Spleen (tissue), 11 donors: ENCODE results near the gene SURF1. TPM values are rescaled to one million over a fixed set of nuclear protein-coding genes. Genes with fewer than 3 reads are reported as not detected.
"Not testable (repeated sequence)": the region's sequence is repeated elsewhere in the genome, so short reads cannot be mapped to it uniquely, and the experiment has no call there.

Experiments
- DNase-seq: peaks from one replicate; pipeline ENCODE4 v3.0.0-alpha.2; 2020
- H3K27ac ChIP-seq, 8 donors: fragments of 200-600 bp; sonication (generic) in 7 of 8; 1 replicate in 4 of 8; 2 replicates in 4 of 8; pipeline versions ENCODE4 v1.5.0 to v1.8.0; 2016 to 2021; ENCODE audit warnings: inconsistent platforms in 4 of 8, mild to moderate bottlenecking in 4 of 8, moderate library complexity in 1 of 8
- H3K27me3 ChIP-seq, 7 donors: fragments of 200-600 bp; sonication (generic) in 6 of 7; replicated peaks in 1 of 7; 1 replicate in 4 of 7; 2 replicates in 3 of 7; pipeline versions ENCODE4 v1.5.0 to v1.8.0; 2016 to 2021; ENCODE audit warnings: inconsistent platforms in 3 of 7, mild to moderate bottlenecking in 1 of 7
- H3K36me3 ChIP-seq, 6 donors: fragments of 200-600 bp; sonication (generic) in 5 of 6; 1 replicate in 4 of 6; 2 replicates in 2 of 6; pipeline versions ENCODE4 v1.5.0 to v1.8.0; 2016 to 2021; ENCODE audit warnings: inconsistent platforms in 2 of 6
- H3K4me1 ChIP-seq, 6 donors: fragments of 200-600 bp; sonication (generic) in 5 of 6; 1 replicate in 3 of 6; 2 replicates in 3 of 6; pipeline versions ENCODE4 v1.5.0 to v1.8.0; 2016 to 2021; ENCODE audit warnings: inconsistent platforms in 3 of 6
- H3K4me3 ChIP-seq, 8 donors: fragments of 200-600 bp; sonication (generic) in 7 of 8; 1 replicate in 4 of 8; 2 replicates in 4 of 8; pipeline versions ENCODE4 v1.5.0 to v1.8.0; 2016 to 2021; ENCODE audit warnings: inconsistent platforms in 4 of 8, mild to moderate bottlenecking in 4 of 8, moderate library complexity in 2 of 8
- H3K9me3 ChIP-seq, 8 donors: fragments of 200-600 bp; sonication (generic) in 7 of 8; 1 replicate in 4 of 8; 2 replicates in 4 of 8; pipeline versions ENCODE4 v1.5.0 to v1.8.0; 2016 to 2021; ENCODE audit warnings: inconsistent platforms in 4 of 8
- CTCF ChIP-seq, 11 experiments: fragments of 200-600 bp in 7 of 11; fragments of 450-650 bp in 4 of 11; sonication (generic) in 4 of 11; IDR thresholded peaks in 8 of 11; conservative IDR thresholded peaks in 3 of 11; 1 replicate in 7 of 11; 2 replicates in 4 of 11; pipeline versions ENCODE4 v1.4.0 to v1.8.0; 2016 to 2021; ENCODE audit warnings: antibody characterized with exemption in 11 of 11, inconsistent platforms in 4 of 11, mild to moderate bottlenecking in 1 of 11
- POLR2A ChIP-seq, 3 donors: fragments of 450-650 bp; IDR thresholded peaks; one replicate each; pipeline ENCODE4 v1.5.1; 2017; ENCODE audit warnings: antibody characterized with exemption in 3 of 3, mild to moderate bottlenecking in 1 of 3
- POLR2AphosphoS5 ChIP-seq, 3 donors: sonication (generic); formaldehyde crosslinking; IDR thresholded peaks; one replicate each; pipeline ENCODE4 v1.5.1; 2017; ENCODE audit warnings: antibody characterized with exemption in 3 of 3
- WGBS, 5 donors: extraction: QIAGEN DNeasy Blood & Tissue Kit in 3 of 5; methylation state at CpG; one replicate each; pipeline versions ENCODE4 v1.1.5 to v1.1.7; 2013 to 2018; 5-methylcytosine and 5-hydroxymethylcytosine counted together
- intact Hi-C: fragments of 100-400 bp; cut with DNase I; formaldehyde crosslinking; loops from one replicate; pipeline ENCODE4 v1.15.0; 2023; ENCODE audit warnings: low total_unique reads
- polyA plus RNA-seq, 3 donors: library from polyadenylated mRNA; stranded (reverse); fragments of 200-250 nt; gene quantifications; one replicate each; pipeline ENCODE4 v1.2.1, GENCODE V29; 2013
- total RNA-seq, 7 donors: library from RNA; depleted of rRNA in 3 of 7; stranded (reverse); fragments of >200 nt in 3 of 7; fragmentation: NEBNext Ultra II Directional in 4 of 7; extraction: Animal tissue kit (Norgen Biotek cat#: 25700) in 4 of 7; gene quantifications; one replicate each; pipeline versions ENCODE4 v1.1.0 to v1.2.1, GENCODE V29; 2016 to 2021
- donor health status: healthy with polysubstance abuse.
- donor health status: DM: no; HTN: no; CAD: no; lungs with moderate emphysema.
- donor health status: DM: no; HTN: no; CAD: no.
- donor health status: Bipolar disorder and iron deficiency.
- donor health status: healthy.
- donor health status: DM: no; HTN: no; CAD: no.
- donor health status: DM: yes; HTN: yes; CAD: no.

The SURF1 gene
- total and polyA plus RNA-seq, 10 donors = 31.4 to 75.6 (median 36.2) TPM

- Histone ChIP-seq H3K9me3 (no peaks in the 10 kb centered on the region), H3K27ac (no peak overlapping the region), H3K4me1 (peaks cover 0 to 15% (median 0%) of the 10 kb centered on the region in 6 donors), H3K4me3 (no peak overlapping the region), H3K27me3 (peaks cover 0 to 21% (median 0%) of the 10 kb centered on the region in 7 donors), H3K36me3 (peaks cover 0 to 18% (median 0%) of the 10 kb centered on the region in 6 donors)
- no peak for TF ChIP-seq CTCF (IDR thresholded peaks at IDR 0.05 in 8 of 11, conservative IDR thresholded peaks at IDR 0.05 in 3 of 11)
- no peak for TF ChIP-seq POLR2A (IDR thresholded peaks at IDR 0.05)
- no peak for TF ChIP-seq POLR2AphosphoS5 (IDR thresholded peaks at IDR 0.05)
- no peak for DNase-seq
- WGBS, 5 donors = 73 to 83% (median 76%) methylated on average over 6 of the region's 6 CpGs
- intact Hi-C loops = no loop called here
Observed at GRCh38 chr9:133397370-133397769, 41.1 kb upstream of the SURF1 start.

- H3K27me3 ChIP-seq = peaks cover 0 to 25% (median 0%) of the 10 kb centered on the region in 7 donors
- no peak overlapping the region for H3K27ac ChIP-seq
- H3K9me3 ChIP-seq = no peaks in the 10 kb centered on the region
- TF ChIP-seq CTCF (IDR thresholded peaks at IDR 0.05 in 8 of 11, conservative IDR thresholded peaks at IDR 0.05 in 3 of 11) (no peak), POLR2A (IDR thresholded peaks at IDR 0.05) (no peak), POLR2AphosphoS5 (IDR thresholded peaks at IDR 0.05) (peak in 1 of 3 donors; percentile 52)
- intact Hi-C loops = no loop called here
- peaks cover 0 to 15% (median 0%) of the 10 kb centered on the region in 6 donors for H3K4me1 ChIP-seq
- peaks cover 0 to 14% (median 0%) of the 10 kb centered on the region in 6 donors for H3K36me3 ChIP-seq
- no peak for DNase-seq
- no peak overlapping the region for H3K4me3 ChIP-seq
- 44 to 90% (median 50%) methylated on average over 3 to 14 of the region's 14 CpGs for WGBS, 5 donors
Observed at GRCh38 chr9:133396952-133397351, 40.7 kb upstream of the SURF1 start.

GRCh38 chr9:133394687-133395271, 38.5 kb upstream of the SURF1 start:
- WGBS, 5 donors = 25 to 37% (median 28%) methylated on average over 3 to 8 of the region's 8 CpGs
- Histone ChIP-seq H3K27me3 (peaks cover 0 to 38% (median 0%) of the 10 kb centered on the region in 7 donors), H3K27ac (no peak overlapping the region), H3K4me1 (peaks cover 0 to 15% (median 0%) of the 10 kb centered on the region in 6 donors), H3K4me3 (no peak overlapping the region), H3K36me3 (no peaks in the 10 kb centered on the region), H3K9me3 (no peaks in the 10 kb centered on the region)
- no peak for DNase-seq
- intact Hi-C loops = no loop called here
- no peak for TF ChIP-seq POLR2A (IDR thresholded peaks at IDR 0.05)
- no peak for TF ChIP-seq POLR2AphosphoS5 (IDR thresholded peaks at IDR 0.05)
- no peak for TF ChIP-seq CTCF (IDR thresholded peaks at IDR 0.05 in 8 of 11, conservative IDR thresholded peaks at IDR 0.05 in 3 of 11)

GRCh38 chr9:133393399-133393798, 37.1 kb upstream of the SURF1 start:
- Histone ChIP-seq H3K27me3 (peaks cover 0 to 41% (median 0%) of the 10 kb centered on the region in 7 donors), H3K4me1 (peaks cover 0 to 15% (median 0%) of the 10 kb centered on the region in 6 donors), H3K27ac (no peak overlapping the region), H3K36me3 (no peaks in the 10 kb centered on the region), H3K4me3 (no peak overlapping the region), H3K9me3 (no peaks in the 10 kb centered on the region)
- 89 to 95% (median 94%) methylated on average over 3 of the region's 3 CpGs for WGBS, 5 donors
- TF ChIP-seq CTCF (IDR thresholded peaks at IDR 0.05 in 8 of 11, conservative IDR thresholded peaks at IDR 0.05 in 3 of 11) = no peak
- no peak for TF ChIP-seq POLR2AphosphoS5 (IDR thresholded peaks at IDR 0.05)
- TF ChIP-seq POLR2A (IDR thresholded peaks at IDR 0.05) = no peak
- intact Hi-C loops = no loop called here
- no peak for DNase-seq

GRCh38 chr9:133392308-133392707, 36.0 kb upstream of the SURF1 start:
- WGBS, 5 donors = 95 to 100% (median 97%) methylated on average over 3 of the region's 3 CpGs
- DNase-seq, intact Hi-C loops, H3K36me3 ChIP-seq, H3K27ac ChIP-seq, H3K9me3 ChIP-seq, H3K4me3 ChIP-seq: not testable (repeated sequence)
- peaks cover 0 to 41% (median 0%) of the 10 kb centered on the region in 7 donors for H3K27me3 ChIP-seq
- peaks cover 0 to 15% (median 0%) of the 10 kb centered on the region in 6 donors for H3K4me1 ChIP-seq

- H3K9me3 ChIP-seq, DNase-seq, H3K27ac ChIP-seq, intact Hi-C loops, H3K36me3 ChIP-seq, H3K4me3 ChIP-seq: not testable (repeated sequence)
- H3K27me3 ChIP-seq = peaks cover 0 to 41% (median 0%) of the 10 kb centered on the region in 7 donors
- peaks cover 0 to 21% (median 0%) of the 10 kb centered on the region in 6 donors for H3K4me1 ChIP-seq
- WGBS, 5 donors = 53 to 73% (median 64%) methylated on average over 2 to 3 of the region's 4 CpGs
Observed at GRCh38 chr9:133391449-133391848, 35.2 kb upstream of the SURF1 start.
